ENCODE data around the gene ATL1. TPM values are rescaled to one million over a fixed set of nuclear protein-coding genes. Genes with fewer than 3 reads are reported as not detected.
"Not testable (repeated sequence)": the region's sequence is repeated elsewhere in the genome, so short reads cannot be mapped to it uniquely, and the experiment has no call there.

ATL1 gene
- polyA plus RNA-seq, 4 donors = 7.1 to 10.3 (median 8.9) TPM

- no peak for DNase-seq (ENCODE audit: low read depth in 4 of 4, low spot score in 3 of 4)
These were observed 75.2 kb downstream of the ATL1 start for GRCh38 chr14:50635141-50635540.

GRCh38 chr14:50647282-50647681 is 87.3 kb downstream of the ATL1 start:
- DNase-seq (ENCODE audit: low read depth in 4 of 4, low spot score in 3 of 4) = no peak

DNA sequence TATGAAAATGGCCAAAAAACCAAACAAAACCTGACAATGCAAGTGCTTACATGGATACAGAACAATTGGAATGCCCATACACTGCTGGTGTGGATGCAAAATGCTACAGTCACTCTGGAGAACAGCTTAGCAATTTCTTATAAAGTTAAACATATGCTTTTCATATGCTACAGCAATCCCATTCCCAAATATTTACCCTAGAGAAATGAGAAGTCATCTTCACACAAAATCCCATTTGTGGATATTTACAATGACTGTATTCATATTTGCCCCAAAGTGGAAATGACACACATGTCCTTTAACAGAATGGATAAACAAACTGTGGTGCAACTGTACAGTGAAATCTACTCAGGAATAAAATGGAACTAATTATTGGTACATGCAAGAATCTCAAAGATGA is 87.8 kb downstream of the ATL1 start:
- no peak for DNase-seq (ENCODE audit: low read depth in 4 of 4, low spot score in 3 of 4)

GRCh38 chr14:50649691-50650090 is 89.7 kb downstream of the ATL1 start:
- no peak for DNase-seq (ENCODE audit: low read depth in 4 of 4, low spot score in 3 of 4)

DNA sequence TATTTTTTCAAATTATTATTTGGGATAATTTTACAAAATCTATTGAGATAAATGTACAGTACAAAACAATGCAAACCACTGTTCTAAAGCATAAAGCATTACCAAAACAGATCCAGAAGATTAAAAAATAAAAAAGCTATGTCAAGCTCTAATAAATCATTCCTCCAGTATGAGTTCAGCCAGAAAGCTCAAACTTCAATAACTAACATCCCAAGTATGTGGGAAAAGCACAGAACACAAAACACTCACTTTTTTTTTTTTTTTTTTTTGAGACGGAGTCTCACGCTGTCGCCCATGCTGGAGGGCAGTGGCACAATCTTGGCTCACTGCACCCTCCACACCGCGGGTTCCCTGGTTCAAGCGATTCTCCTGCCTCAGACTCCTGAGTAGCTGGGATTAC is 96.8 kb downstream of the ATL1 start:
- DNase-seq (ENCODE audit: low read depth in 4 of 4, low spot score in 3 of 4) = no peak

GRCh38 chr14:50657753-50658152 is 97.8 kb downstream of the ATL1 start:
- DNase-seq (ENCODE audit: low read depth in 4 of 4, low spot score in 3 of 4) = no peak

DNA sequence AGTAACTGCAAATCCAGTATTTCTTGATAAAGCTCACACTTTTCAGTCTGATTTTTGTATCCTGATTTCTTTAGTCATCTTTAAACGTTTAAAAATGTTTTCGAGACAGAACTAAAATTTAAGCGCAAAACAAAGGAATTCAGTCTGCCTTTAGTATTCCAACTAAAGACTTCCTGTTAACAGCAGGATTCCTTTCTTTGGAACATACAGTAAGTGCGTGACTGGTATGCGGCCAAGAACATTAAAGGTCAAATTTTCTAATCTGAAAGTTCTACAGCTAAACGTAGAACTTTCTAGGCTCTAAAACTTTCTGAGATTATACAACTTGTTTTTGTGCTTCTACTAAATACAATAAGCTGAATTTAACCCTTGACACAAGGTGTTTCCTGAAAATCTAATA is 98.3 kb downstream of the ATL1 start:
- DNase-seq (ENCODE audit: low read depth in 4 of 4, low spot score in 3 of 4) = no peak

GRCh38 chr14:50659327-50659974 is 99.5 kb downstream of the ATL1 start:
- DNase-seq (ENCODE audit: low read depth in 4 of 4, low spot score in 3 of 4) = no peak

- DNase-seq (ENCODE audit: low read depth in 4 of 4, low spot score in 3 of 4) = not testable (repeated sequence)
These were observed 104.6 kb downstream of the ATL1 start for GRCh38 chr14:50664579-50664978.

DNA sequence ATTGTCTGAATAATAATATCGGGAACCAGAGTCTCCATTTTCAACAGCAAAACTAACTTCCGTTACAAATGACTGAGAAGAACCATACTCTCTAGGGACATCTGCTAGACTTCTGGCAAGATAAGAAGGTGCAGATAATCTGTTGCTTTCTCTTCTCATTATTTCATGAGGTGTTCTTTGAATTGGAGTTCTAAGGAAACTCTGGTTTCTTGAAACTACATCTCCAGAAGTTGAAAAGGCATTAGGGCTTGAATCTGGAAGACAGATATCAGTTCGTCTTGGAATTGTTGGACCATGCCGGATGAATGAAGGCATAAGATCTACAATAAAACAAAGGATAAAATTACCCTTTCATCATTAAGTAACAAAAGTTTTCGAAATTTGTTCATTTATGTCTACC is 105.4 kb downstream of the ATL1 start:
- DNase-seq (ENCODE audit: low read depth in 4 of 4, low spot score in 3 of 4) = not testable (repeated sequence)

DNA sequence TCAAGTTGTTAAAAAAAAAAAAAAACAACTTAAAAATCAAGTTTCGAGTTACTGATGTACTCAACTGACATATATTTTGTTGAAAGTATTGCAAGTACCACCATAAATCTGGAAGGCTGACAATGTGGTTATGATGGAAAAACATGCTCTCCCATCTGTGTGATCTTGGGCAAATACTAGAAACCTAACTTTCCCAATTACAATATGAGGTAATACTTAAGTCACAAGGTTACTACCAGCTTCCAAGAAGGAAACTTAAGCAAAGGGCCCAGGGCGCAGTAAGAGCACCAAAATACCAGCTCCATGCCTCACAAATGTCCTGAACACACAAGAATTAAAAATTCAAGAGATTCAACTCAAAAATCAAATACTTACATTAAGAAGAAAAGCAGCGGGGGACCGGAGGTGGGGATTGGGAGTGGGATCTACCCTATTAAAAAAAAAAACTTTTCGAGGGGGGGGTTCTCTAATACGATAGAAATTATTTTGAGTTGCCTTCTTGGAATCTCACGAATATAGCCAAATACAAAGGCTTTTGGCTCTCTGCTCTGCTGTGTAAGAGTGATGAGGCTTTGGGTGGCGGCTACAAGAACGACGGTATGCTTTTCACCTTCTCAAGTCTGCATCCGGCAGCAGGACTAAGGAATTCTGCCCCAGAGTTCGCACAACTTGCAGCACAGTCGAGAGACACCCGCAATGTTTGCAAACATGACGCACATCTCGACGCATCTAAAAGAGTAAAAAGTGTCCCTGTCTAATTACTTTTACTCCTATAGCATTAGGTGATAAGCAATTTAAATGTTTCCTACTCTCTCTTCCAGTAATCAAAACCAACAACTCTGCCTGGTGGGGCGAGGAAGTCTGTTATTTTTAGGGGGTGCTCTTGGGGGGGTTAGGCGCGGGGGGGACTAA is 107.1 kb downstream of the ATL1 start:
- DNase-seq (ENCODE audit: low read depth in 4 of 4, low spot score in 3 of 4) = peak in 1 of 4 donors; percentile 39

DNA sequence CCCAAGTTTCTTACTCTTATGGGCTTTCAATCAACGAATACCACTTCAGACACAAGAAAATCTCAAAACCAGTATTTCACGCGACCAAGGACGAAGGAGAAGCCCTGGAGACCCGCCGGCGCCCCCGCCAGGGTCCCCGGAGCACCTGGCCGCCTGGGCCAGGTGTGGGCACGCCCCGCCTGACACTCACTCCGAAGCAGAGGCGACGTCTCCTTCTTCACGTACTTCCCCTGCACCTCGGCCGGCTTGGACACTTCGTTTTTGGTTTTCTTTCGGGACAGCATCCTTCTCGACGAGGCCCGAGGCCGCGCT is 107.7 kb downstream of the ATL1 start:
- DNase-seq (ENCODE audit: low read depth in 4 of 4, low spot score in 3 of 4) = no peak

GRCh38 chr14:50667996-50668825 is 108.3 kb downstream of the ATL1 start, which contains the start of gene SAV1:
TSS of gene SAV1 (minus strand) at chr14:50668306. CDS start at chr14:50667967, 339 bp downstream.
- DNase-seq (ENCODE audit: low read depth in 4 of 4, low spot score in 3 of 4) = peak; percentile 71 to 78 (median 74)

DNA sequence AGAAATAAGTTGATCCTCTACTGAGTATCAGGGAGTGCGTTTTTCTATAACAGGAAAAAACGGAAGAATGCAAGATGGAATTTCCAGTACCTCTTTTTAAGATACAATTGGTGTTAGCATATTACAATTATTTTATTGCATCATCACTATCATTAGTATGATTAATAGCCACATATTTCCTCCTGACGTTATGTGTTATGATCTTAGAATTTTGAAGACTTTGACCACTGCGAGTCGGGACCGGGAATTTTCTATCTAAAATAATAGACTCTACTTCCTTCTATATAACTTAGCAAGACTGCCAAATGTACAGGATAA is 108.8 kb downstream of the ATL1 start:
- no peak for DNase-seq (ENCODE audit: low read depth in 4 of 4, low spot score in 3 of 4)

GRCh38 chr14:50669441-50669986 is 109.6 kb downstream of the ATL1 start:
- no peak for DNase-seq (ENCODE audit: low read depth in 4 of 4, low spot score in 3 of 4)

- DNase-seq (ENCODE audit: low read depth in 4 of 4, low spot score in 3 of 4) = no peak
These were observed 110.4 kb downstream of the ATL1 start for GRCh38 chr14:50670196-50670865.

DNA sequence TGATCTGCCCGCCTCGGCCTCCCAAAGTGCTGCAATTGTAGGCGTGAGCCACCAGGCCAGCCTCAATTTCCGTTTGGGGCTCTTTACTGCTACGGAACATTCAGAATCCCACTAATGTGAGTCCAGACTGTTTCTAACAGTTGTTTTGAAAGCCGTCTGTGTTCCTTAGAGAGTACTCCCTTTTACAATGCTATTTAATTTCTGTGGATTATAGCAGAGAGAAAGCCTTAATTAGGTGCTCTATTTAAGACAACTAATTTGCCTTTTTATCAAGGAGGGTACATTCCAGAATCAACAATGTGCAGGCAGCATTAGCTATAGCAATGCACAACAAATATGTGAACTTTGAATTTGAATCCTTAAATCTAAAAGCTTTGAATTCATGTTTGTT is 110.9 kb downstream of the ATL1 start:
- no peak for DNase-seq (ENCODE audit: low read depth in 4 of 4, low spot score in 3 of 4)

GRCh38 chr14:50675597-50675996 is 115.7 kb downstream of the ATL1 start:
- DNase-seq (ENCODE audit: low read depth in 4 of 4, low spot score in 3 of 4) = no peak

DNA sequence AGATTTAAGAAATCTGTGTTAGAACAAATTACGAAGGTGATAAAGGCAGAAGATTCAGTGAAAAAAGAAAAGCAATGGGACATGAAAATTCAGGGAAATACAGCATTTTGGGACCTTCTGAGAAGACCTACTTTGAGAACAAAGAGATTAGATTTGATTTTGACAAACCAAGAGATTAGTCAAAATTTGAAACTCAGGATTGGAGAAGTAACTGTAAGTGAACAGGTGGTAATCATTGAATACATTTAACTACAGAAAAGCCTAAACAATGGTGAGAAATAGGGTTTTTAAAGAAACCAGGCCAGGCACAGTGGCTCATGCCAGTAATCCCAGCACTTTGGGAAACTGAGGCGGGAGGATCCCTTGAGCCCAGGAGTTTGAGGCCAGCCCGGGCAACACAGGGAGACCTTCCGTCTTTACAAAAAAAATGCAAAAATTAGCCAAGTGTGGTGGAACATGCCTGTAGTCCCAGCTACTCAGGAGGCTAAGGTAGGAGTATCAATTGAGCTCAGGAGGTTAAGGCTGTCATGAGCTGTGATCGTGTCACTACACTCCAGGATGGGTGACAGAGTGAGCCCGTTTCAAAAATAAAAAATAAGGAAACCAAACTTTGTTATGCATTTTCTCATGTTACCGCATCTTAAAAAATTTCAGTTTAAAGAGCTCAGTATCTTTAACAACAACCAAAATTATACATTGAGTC is 117.0 kb downstream of the ATL1 start:
- no peak for DNase-seq (ENCODE audit: low read depth in 4 of 4, low spot score in 3 of 4)

DNA sequence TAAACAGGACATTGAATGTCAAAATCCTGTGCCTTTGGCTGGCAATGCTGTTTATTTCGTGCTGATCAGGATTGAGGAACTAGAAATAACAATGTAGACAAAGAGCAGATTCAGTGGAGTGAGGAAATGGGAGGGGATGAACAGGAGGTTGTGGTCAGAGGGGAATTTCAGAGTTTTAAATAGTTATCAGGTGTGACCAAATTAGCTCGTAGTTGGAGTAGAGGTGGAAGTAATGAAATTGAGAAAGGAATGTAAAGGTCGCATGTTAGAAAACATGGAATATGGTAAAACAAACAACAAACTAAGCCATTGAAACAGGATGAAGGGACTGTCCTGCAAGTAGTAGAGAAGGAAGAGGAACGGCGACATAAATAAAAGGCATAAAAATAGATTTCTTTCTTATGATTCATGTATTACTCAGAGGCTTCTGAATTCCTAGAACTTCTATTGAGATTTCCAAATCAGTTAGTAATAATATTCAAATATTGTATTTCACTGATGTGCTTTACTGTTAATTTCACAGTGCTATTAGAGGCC is 117.7 kb downstream of the ATL1 start:
- DNase-seq (ENCODE audit: low read depth in 4 of 4, low spot score in 3 of 4) = no peak

All from right renal pelvis (tissue), 4 donors.